ENCODE results near the gene WASF1. TPM values are rescaled to one million over a fixed set of nuclear protein-coding genes. Genes with fewer than 3 reads are reported as not detected.

The WASF1 gene
- total and polyA plus RNA-seq, 7 donors = 0.47 to 5.3 (median 0.97) TPM

DNA sequence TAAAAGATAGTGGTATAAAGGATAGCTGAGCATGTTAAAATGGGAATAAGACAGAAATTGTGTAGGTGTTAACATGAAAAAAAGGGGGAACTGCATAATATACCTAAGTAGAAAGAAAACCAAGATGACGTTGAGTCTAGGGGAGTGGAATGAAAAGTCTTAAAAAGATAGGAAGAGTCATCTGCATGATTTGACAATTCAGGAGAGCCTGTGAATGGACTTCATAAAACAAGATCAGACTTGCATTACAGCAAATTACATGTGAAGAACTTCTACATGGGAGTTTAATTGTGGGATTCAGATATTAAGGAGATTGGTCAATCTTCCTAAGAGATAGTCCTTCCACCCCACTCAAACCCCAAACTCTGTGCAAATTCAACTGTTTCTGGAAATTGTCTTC, 85.5 kb downstream of the WASF1 start:
- 89 to 92% (median 89%) methylated on average over 1 of the region's 1 CpG for WGBS, 3 donors
- no peak for TF ChIP-seq CTCF (IDR thresholded peaks at IDR 0.05)
- ATAC-seq (no peak), DNase-seq (no peak)
- intact Hi-C loops (cut with DNase I) = no loop called here
- H3K27me3 ChIP-seq (ENCODE audit: insufficient read depth in 3 of 3, low read length in 2 of 3) = no peaks in the 10 kb centered on the region
- no peaks in the 10 kb centered on the region for H3K4me1 ChIP-seq
- no peak overlapping the region for H3K4me3 ChIP-seq
- H3K27ac ChIP-seq = no peak overlapping the region
- peaks cover 3% of the 10 kb centered on the region for H3K9me3 ChIP-seq
- no peaks in the 10 kb centered on the region for H3K36me3 ChIP-seq (ENCODE audit: insufficient read depth in 1 of 2, low read depth in 1 of 2)

GRCh38 chr6:110090876-110091275, 88.6 kb downstream of the WASF1 start:
- Histone ChIP-seq H3K27me3 (ENCODE audit: insufficient read depth in 3 of 3, low read length in 2 of 3) (no peaks in the 10 kb centered on the region), H3K4me1 (no peaks in the 10 kb centered on the region), H3K9me3 (peaks cover 3% of the 10 kb centered on the region), H3K4me3 (no peak overlapping the region), H3K27ac (no peak overlapping the region), H3K36me3 (ENCODE audit: insufficient read depth in 1 of 2, low read depth in 1 of 2) (no peaks in the 10 kb centered on the region)
- intact Hi-C loops (cut with DNase I) = no loop called here
- no peak for ATAC-seq
- TF ChIP-seq CTCF (IDR thresholded peaks at IDR 0.05) = no peak
- no peak for DNase-seq

DNA sequence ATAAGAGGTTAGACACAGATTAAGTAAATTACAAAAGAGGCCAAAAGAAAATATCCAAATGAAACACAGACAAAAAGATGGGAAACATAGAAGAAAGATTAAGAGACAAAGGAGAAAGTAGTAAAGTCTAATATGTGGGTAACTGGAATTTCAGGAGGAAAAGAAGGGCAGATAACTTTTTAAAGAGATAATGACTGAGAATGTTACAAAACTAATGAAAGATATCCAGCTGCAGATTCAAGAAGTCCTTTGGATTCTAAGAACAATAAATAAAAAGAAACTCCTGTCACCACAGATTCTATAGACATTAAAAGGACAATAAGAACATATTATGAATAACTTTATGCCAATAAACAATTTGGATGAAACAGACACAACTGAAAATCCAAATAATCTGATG, 90.1 kb downstream of the WASF1 start:
- Histone ChIP-seq H3K36me3 (ENCODE audit: insufficient read depth in 1 of 2, low read depth in 1 of 2) (no peaks in the 10 kb centered on the region), H3K27ac (no peak overlapping the region), H3K4me3 (no peak overlapping the region), H3K9me3 (peaks cover 3% of the 10 kb centered on the region), H3K4me1 (no peaks in the 10 kb centered on the region), H3K27me3 (ENCODE audit: insufficient read depth in 3 of 3, low read length in 2 of 3) (no peaks in the 10 kb centered on the region)
- ATAC-seq (no peak), DNase-seq (no peak)
- TF ChIP-seq CTCF (IDR thresholded peaks at IDR 0.05) = no peak
- intact Hi-C loops (cut with DNase I) = no loop called here

- 71 to 81% (median 73%) methylated on average over 2 of the region's 2 CpGs for WGBS, 3 donors
- DNase-seq (no peak), ATAC-seq (no peak)
- no peaks in the 10 kb centered on the region for H3K36me3 ChIP-seq (ENCODE audit: insufficient read depth in 1 of 2, low read depth in 1 of 2)
- intact Hi-C loops (cut with DNase I) = no loop called here
- H3K27ac ChIP-seq = no peak overlapping the region
- TF ChIP-seq CTCF (IDR thresholded peaks at IDR 0.05) = no peak
- peaks cover 3% of the 10 kb centered on the region for H3K9me3 ChIP-seq
- no peaks in the 10 kb centered on the region for H3K4me1 ChIP-seq
- no peak overlapping the region for H3K4me3 ChIP-seq
- H3K27me3 ChIP-seq (ENCODE audit: insufficient read depth in 3 of 3, low read length in 2 of 3) = no peaks in the 10 kb centered on the region
Measured at GRCh38 chr6:110085285-110085684, 94.2 kb downstream of the WASF1 start.

DNA sequence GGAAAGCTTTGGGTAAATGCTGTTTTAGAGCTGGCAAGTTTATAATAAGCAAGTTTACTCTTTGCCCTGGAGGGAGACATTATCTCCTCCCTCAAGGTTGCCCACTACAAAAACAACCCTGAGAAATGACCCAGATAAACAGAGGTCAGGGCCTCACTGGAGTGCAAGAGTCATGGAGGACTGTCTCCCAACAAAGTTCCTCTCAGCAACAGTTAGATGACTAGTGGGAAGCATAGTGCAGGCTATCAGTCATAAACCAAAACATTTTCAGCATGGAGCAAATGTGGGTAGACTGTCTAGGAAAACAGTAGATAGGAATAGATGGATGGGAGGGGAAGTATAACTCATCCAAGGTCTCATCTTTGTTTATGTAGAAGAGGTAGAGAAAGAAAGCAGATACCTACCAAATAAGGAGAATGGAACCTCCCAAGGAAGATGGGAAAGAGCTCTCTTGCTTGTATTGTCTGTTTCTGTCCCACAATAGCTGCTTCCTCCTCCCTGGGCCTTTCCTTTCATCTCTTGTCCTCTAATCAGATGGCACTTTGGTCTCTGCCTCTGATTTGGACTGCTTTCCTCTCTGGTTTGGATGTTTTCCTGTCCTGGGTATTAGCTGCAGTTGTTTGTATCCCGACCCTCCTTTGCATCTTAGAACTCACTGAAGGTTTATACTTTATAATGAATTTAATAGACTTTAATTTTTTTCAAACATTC, 95.4 kb downstream of the WASF1 start:
- Histone ChIP-seq H3K4me1 (no peaks in the 10 kb centered on the region), H3K36me3 (ENCODE audit: insufficient read depth in 1 of 2, low read depth in 1 of 2) (no peaks in the 10 kb centered on the region), H3K27me3 (ENCODE audit: insufficient read depth in 3 of 3, low read length in 2 of 3) (no peaks in the 10 kb centered on the region), H3K4me3 (no peak overlapping the region), H3K27ac (no peak overlapping the region), H3K9me3 (no peaks in the 10 kb centered on the region)
- intact Hi-C loops (cut with DNase I) = no loop called here
- WGBS, 3 donors = 50 to 67% (median 60%) methylated on average over 1 of the region's 1 CpG
- no peak for DNase-seq
- no peak for TF ChIP-seq CTCF (IDR thresholded peaks at IDR 0.05)
- no peak for ATAC-seq
